Activated CD4-positive, alpha-beta T cell treated with anti-CD3 and anti-CD28 coated beads, Interleukin-2, amount 50 U/mL, for 16 hours (primary cell): ENCODE data around the gene PPP2R5C.
"Not testable (repeated sequence)": the region's sequence is repeated elsewhere in the genome, so short reads cannot be mapped to it uniquely, and the experiment has no call there.

Source experiments
- DNase-seq: peaks from one replicate; pipeline ENCODE4 v3.0.0-alpha.2; 2020

The PPP2R5C gene

DNA sequence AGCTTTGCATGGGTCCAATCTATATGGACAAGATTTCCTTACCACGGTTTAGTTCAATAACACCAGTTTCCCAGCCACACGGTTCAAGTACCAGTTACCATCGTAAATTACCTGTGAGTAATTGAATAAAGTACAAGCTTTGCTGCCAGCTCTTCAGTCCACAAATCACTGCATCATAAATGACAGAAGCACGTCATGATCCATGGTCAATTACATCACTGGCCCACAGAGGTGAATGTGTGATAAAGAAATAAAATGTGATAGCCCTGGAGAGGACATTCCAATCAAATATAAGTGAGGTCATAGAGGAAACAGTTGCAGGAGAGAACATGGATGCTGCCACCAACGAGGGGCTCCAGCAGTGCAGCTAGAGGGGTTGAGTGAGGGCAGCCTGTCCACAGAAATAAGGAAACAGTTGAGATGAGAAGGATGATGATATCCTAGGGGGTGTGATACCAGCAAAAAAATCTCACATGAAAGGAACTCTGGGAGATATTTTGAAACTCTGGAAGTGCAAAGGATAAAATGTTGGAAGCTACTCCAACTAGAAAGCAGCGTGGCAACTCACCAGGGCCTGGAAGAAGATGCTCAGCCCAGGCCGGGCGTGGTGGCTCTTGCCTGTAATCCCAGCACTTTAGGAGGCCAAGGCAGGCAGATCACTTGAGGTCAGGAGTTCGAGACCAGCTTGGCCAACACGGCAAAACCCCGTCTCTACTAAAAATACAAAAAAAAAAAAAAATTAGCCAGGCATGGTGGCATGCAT is 197.1 kb downstream of the PPP2R5C start:
- DNase-seq: no peak

DNA sequence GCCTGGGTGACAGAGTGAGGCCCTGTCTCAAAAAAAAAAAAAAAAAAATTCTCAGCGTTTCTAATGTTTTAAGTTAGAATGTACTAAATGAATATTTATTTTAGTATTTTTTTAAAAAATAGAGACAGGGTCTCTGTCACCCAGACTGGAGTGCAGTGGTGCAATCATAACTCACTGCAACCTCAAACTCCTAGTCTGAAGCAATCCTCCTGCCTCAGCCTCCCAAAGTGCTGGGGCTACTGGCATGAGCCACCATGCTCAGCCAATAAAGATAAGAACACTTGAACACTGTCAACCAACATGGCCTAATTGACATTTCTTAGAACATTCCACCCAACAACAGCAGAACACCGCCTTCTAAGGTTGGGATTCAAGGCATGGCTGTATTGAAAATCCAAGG is 197.8 kb downstream of the PPP2R5C start:
- DNase-seq: no peak

DNA sequence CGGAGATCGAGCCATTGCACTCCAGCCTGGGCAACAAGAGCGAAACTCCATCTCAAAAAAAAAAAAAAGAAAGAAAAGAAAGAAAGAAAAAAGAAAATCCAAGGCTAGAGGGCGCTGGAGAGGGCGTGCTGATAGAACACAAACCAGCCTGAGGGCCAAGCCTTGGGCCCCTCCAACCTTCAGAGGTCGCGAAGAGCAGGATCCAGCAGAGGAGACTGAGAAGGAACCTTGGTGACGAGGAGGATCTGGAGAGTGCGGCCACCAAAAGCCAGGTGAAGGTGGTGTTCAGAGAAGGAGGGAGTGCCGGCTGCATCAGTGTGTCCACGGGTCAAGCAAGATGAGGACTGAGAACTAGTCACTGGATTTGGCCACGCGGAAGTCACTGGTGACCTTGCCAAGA is 198.7 kb downstream of the PPP2R5C start:
- DNase-seq: peak; percentile 46

DNA sequence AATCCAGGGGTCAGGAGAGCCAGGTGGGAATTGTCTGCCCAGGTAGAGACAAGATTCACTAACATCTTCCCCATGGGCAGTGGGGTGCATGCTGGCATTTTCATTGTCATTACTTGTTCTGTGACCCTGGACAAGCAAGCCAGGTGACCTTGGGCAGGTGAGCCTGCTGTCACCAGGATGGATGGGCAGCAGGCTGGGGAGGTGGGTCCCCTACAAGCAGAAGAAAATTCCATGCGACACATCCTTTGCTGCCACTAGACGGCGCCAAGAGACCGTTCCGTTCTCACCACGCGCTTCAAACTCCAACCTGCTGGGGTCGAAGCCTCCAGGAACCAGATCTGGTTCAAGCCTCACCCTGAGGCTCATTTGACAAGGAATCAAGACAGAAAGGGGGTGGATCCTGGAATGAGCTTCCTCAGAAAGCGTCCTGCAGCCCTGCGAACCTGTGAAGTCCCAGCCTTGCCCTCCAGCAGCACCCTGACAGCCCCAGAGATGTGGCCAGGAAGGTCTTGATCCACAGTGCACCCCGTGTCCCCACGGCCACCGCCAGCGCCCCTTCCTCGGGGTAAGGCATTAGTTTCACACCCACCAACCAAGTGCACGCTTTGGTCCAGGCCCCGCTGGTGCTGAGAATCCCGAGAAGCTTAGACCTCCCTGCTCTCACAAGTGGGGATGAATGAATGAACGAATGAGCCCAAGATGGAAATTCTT is 199.7 kb downstream of the PPP2R5C start:
- DNase-seq: peak; percentile 86

DNA sequence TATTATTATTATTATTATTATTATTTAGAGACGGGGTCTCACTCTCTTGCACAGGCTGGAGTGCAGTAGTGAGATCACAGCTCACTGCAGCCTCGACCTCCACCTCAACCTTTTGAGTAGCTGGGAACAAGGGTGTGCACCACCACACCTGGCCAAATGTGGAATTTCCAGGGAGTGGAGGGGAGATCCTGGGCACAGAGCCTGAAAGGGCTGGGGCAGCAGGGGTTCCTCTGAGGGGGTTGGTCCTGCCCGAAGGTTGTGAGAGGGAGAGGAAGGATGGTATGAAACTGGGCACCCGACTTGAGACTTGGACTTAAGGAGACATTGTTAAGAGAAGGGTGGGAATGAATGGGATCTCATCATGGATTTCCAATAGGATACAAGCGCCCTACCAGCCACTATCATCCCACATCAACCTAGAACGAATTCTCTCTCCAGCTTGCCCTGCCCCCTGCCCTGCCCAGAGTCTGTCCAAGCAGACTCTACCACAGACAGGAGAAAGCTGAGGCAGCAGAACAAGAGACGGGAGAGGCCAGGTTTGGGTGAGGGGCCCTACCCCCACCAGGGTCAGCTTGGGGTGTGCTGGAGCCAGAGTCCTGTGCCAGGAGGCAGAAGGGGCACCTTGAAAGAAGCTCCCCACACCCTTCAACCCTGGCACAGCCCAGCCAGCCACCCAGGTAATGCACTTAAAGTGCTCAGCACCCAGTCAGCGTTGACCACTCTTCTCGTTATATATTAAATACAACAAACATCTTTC is 200.4 kb downstream of the PPP2R5C start:
- DNase-seq: no peak

DNA sequence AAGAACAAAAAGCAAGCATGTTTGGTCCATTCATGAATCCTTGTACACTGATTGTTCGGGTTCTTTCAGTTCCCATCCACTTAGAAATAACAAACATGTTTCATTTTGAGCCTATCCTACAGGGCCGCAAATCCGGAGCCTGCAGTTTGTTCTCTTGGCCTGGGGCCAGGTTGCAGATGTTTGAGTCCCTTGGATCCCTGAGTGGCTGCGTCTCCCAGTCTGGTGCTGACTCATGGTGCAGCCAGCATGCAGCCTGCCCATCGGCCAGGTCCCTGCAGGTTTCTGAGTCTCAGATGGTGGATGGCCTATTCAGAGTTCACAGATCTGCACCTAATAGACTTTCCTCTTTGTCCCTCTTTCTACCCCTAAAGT is 201.0 kb downstream of the PPP2R5C start:
- DNase-seq: no peak

DNA sequence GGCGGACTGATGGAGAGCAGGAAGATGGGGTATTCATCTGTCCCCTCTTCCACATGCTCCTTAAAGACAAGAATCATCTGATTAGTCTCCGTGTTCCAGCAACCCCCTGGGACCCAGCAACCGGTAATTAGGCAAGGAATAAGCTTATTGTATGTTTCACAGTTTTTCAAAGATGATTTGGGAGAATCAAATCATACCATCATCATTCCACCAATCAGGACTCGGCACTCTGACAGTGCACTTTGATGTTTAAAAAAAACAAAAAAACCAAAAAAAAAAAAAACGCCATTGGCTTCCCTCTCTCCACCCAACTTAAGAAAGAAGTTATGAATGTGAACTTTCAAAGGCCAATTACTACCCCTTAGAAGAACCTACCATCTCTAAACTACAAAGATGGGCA is 201.5 kb downstream of the PPP2R5C start:
- DNase-seq: no peak

DNA sequence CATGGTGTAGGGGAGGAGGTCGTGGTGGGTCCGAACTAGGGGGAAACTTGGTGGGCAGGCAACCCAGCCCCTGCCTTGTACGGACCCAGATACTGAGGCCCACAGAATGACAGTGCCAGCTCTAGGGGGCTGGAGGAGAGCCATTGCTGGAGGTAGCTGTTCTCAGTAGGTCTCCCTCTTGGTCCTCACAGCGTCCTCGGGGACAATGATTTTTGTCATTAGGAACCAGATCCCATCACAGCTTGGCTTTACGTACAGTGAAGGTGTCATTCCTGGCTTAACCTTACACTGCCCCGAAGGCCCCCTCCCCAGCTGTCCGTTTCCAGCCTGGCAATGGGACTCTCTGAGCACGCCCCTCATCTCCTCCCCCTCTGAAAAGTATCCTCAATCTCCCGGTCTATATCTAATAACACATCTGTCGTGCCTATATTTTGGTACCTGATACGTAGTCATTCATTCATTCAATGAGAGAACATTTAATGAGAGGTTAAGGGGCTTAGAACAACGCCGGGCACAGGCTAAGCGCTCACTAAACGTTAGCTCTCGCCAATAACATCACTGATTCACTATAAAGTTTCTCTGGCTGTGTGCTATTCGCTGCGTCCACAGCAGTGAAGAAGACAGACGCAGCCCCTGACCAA is 202.3 kb downstream of the PPP2R5C start:
- no peak for DNase-seq

DNA sequence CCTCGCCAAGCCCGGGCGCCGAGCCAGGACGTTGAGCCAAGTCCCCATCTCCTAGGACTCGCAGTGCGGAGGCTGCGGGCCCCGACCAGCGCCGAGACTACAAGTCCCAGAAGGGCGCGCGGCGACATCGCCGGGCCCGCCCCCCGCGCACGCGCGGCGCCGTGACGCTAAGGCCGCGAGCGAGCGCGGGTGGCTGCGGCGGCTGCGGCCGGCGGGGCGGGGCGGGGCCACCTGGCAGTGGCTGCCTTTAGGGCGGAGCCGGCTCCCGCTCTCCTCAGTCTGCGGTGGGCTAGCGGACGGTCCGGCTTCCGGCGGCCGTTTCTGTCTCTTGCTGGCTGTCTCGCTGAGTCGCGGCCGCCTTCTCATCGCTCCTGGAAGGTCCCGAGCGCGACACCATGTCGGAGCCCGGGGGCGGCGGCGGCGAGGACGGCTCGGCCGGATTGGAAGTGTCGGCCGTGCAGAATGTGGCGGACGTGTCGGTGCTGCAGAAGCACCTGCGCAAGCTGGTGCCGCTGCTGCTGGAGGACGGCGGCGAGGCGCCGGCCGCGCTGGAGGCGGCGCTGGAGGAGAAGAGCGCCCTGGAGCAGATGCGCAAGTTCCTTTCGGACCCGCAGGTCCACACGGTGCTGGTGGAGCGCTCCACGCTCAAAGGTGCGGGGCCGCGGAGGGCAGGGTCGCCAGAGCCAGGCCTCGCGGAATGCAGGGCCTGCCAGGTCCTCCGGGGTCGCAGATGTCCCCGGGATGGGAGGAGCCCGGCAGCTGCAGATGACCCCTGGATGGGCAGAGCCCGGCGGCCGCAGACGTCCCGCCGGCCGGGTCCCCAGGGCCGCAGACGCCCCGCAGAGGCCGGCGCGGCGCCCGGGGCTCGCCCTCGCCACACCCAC is 203.0 kb downstream of the PPP2R5C start, which contains the start of gene DYNC1H1:
Gene DYNC1H1 (plus strand): TSS at position 277 of the 884 bp plus-strand sequence. CDS start 119 bp downstream, at position 396.
- peak; percentile 92 for DNase-seq

DNA sequence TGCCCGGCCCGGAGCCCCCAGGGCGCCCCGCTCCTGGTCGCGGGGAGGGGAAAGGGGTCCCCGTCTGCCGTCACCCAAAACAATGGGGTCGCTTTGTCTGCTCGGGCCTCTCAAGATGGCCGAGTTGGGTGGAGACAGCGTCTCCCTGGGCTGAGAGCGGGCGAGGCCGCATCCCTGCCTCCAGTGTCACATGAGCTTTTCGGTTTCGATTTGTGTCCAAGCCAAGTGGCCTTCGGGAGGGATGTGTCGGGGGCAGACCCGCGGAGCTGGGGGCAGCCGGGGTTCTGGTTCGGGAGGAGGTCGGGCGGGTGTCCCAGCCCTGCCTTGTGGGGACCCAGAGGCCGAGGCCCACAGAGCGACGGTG is 203.7 kb downstream of the PPP2R5C start:
- peak; percentile 75 for DNase-seq

DNA sequence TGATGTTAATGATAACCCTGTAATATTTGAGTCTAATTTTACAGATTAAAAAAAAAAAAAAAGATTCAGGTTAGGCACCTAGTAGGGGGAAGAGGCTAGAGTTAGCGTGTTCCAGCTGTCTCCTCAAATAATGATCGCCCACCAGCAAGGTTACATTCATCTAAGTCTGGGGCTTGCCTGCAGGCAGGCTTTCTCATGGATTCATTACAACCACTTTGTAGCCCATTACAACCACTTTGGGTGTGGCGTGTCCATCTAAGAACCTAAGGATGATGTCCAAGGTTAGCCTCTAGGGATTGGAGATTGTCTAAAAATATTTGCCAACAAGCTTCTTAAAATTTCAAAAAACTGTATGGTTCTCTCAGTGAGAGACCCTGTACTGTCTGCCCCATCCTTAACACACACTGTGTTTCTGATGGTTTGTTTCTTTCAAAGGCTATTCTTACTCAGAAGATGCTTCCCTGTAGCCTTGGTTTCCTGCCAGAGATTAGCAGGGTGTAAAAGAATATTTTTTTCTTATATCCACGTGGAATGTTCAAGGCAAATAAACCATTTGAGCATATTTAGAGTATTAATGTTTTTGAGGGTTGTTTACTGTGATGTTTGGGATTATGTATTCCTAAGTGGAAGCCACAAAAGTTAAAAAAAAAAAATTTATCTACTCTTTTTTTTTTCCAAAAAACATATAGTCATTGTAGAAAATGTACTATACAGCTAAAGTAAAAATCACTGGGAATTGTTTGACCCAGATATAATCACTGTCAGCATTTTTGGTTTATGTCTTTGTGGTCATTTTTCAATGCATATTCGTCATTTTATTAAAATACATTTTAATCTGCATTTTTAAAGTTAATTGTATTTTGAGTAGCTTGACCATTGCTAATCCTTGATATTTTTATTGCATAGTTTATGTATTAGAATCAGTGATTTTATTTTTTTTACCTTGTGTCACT is 204.5 kb downstream of the PPP2R5C start:
- peak; percentile 21 for DNase-seq

DNA sequence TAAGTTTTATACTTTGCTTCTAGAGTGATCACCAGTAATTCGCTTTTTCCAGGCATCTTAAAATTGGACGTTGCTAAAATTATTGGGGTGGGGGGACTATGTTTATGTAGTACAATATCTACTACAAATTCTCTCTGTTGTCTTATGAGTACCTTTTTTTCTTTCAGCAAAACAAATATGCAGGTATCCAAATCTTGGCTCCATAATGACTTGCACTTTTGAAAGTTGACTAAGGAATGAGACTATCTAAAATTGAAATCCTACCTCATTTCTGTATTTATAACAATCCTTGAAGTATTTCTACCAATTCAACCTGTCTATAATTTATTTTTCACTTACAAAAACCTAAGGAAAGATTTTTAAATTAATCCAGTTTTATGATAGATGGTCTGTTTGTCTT is 205.2 kb downstream of the PPP2R5C start:
- DNase-seq: no peak

DNA sequence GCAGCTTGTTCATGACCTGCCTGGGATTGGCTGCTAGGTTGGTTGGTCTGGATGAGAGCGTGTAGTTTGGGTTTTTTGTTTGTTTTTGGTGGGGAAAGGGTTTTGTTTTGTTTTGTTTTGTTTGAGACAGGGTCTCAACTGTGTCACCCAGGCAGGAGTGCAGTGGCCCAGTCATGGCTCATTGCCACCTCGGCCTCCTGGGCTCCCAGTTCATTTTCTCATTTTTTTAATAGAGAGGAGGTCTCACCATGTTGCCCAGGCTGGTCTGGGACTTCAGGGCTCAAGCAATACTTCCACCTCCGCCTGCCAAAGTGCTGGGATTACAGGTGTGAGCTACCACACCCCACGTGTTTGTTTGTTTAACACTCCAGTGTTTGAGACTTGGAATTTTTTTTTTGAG is 206.7 kb downstream of the PPP2R5C start:
- DNase-seq: no peak

DNA sequence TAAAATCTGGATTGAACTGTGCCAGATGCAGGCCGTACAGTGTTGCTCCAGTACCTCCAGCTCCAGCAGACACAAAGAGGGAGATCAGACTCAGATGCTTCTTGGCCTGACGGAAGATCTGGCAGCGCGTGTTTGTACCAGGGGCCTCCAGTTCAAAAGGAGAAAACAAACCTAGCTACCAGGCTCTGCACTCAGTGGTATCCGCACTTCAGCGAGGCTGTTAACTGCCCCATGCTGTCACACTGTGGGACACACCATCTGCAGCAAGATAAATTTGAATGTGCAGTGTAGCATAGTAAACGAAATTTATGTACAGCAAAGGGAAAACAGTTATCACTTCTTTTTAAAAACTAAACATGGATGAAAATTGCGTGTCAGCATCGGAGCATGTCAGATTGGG is 208.0 kb downstream of the PPP2R5C start:
- DNase-seq: no peak

DNA sequence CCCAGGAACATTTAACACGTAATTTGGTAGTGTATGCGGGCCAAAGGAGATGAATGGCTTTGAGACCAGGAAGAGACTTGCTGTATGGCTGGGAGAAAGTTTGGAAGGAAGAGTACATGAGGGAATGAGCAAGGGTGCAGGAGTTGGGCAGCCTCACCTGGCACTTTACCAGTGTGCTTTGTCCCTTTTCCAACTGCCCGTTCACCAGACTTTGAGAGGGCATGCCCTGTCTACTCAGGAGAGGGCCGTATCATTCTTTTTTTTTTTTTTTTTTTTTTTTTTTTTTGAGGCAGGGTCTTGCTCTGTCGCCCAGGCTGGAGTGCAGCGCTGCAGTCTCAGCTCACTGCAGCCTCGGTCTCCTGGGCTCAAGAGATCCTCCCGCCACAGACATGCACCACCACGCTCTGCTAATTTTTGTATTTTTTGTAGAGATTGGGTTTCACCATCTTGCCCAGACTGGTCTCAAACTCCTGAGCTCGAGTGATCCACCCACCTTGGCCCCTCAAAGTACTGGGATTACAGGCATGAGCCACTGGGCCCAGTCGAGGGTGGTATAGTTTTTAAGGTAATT is 209.4 kb downstream of the PPP2R5C start:
- DNase-seq: no peak

DNA sequence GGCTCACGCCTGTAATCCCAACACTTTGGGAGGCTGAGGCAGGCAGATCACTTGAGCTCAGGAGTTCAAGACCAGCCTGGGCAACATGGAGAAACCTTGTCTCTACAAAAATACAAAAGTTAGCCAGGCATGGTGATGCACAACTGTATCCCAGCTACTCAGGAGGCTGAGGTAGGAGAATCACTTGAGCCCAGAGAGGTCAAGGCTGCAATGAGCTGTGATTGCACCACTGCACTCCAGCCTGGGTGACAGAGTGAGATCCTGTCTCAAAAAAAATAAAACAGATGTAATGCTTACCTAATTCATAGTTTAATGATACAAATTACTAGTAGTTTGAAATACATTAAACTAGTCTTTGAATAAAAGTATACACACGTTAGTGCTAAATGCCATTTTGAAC is 209.9 kb downstream of the PPP2R5C start:
- DNase-seq: not testable (repeated sequence)

DNA sequence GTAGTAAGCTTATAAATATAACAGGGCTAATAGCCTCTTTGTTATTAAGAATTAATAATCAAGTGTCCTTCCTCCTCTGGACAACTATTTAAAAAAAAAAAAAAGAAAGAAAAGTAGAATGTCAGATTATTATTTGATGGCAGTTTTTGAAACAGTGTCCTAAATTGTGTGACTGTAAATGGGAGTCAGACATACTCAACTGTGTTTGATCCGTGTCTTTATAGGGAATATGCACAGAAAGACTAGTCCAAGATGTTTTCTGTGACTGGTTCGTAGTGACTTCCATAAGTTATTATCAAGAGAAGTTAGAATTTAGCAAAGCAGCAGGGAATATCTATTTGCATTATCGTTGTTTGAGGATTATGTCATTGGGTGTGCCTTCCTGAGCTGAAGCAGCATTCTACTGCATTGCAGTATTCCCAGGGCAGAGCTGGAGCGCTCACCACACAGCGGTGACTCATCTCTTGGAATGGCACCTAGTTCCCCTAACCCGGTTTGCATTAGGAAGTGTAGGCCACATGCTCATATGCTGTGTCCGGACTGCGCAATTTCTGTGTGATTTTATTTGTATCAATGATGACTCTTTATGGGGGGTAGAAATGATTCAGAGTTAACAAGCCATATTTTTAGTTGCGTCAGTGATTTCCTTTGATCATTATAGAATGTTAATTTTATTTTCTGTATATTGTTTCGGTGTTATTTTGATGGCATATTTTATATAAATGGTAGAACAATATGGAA is 210.8 kb downstream of the PPP2R5C start:
- no peak for DNase-seq

DNA sequence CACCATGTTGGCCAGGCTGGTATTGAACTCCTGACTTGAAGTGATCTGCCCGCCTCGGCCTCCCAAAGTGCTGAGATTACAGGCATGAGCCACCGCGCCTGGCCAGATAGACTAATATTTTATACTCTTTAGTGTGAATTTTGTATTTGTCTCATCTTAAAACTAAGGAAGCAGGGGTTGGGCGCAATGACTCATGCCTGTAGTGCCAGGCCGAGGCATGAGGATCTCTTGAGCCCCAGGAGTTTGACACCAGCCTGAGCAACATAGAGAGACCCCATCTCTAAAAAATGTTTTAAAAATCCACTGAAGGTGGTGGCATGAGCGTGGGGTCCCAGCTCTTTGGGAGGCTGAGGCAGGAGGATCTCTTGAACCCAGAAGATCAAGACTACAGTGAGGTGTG is 211.8 kb downstream of the PPP2R5C start:
- DNase-seq: peak; percentile 10

DNA sequence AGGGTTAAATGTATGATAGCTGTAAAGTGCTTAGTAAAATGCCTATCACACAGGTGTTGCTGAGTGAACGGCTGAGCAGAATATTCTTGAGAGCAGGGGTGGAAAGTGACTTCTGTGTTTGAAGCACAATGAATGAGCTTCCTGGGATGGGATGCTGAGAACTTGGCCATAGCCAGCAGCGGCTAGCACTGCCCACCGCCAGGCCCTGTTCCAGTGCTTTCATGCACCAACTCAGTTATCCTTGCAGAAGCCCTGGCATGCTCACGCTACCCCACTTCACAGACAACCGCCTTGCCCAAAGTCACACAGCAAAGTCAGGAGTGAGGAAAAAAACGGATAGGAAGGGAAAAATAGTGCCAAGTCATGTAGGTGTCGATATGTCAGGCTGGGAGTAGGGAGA is 213.7 kb downstream of the PPP2R5C start:
- DNase-seq: no peak
